GM12891 (cell line): ENCODE measurements around the gene IGFLR1.

Experiments used
- DNase-seq: peaks from one replicate; pipeline ENCODE4 v3.0.0; 2011; ENCODE audit warnings: low spot score; ENCODE audit not compliant: insufficient read length
- FAIRE-seq: peaks from 2 replicates; lab custom pipeline; 2011; peaks lifted over from hg19 to GRCh38; lab: Jason Lieb, UNC
- PAX5 ChIP-seq: IDR thresholded peaks from 2 replicates; pipeline ENCODE4 v1.6.1; 2011; ENCODE audit warnings: low read length, moderate library complexity, mild to moderate bottlenecking; ENCODE audit not compliant: insufficient read depth, severe bottlenecking
- POLR2A ChIP-seq: IDR thresholded peaks from 2 replicates; pipeline ENCODE4 v1.6.1; 2011; ENCODE audit warnings: low read depth, low read length, control low read depth
- POLR2AphosphoS5 ChIP-seq: IDR thresholded peaks from 2 replicates; pipeline ENCODE4 v1.6.1; 2011; ENCODE audit warnings: low read depth, low read length, control low read depth
- POU2F2 ChIP-seq: IDR thresholded peaks from 2 replicates; pipeline ENCODE4 v1.6.1; 2011; ENCODE audit warnings: low read depth, mild to moderate bottlenecking, control low read depth, low read length, moderate library complexity
- SPI1 ChIP-seq: IDR thresholded peaks from 2 replicates; pipeline ENCODE4 v1.6.1; 2011; ENCODE audit warnings: low read depth, low read length, control low read depth
- TAF1 ChIP-seq: IDR thresholded peaks from 2 replicates; pipeline ENCODE4 v1.6.1; 2011; ENCODE audit warnings: low read depth, low read length, control low read depth

The IGFLR1 gene

GRCh38 chr19:35768082-35768421 lies 25.8 kb upstream of the IGFLR1 start:
- no peak for FAIRE-seq
- TF ChIP-seq POLR2AphosphoS5: no peak
- TF ChIP-seq SPI1: no peak
- TF ChIP-seq POU2F2: no peak
- no peak for TF ChIP-seq PAX5
- TF ChIP-seq TAF1: no peak
- TF ChIP-seq POLR2A: no peak

GRCh38 chr19:35767288-35768081 lies 25.2 kb upstream of the IGFLR1 start:
- no peak for DNase-seq
- FAIRE-seq: no peak

More at GRCh38 chr19:35768082-35768421, 25.8 kb upstream of the IGFLR1 start:
- no peak for DNase-seq

DNA sequence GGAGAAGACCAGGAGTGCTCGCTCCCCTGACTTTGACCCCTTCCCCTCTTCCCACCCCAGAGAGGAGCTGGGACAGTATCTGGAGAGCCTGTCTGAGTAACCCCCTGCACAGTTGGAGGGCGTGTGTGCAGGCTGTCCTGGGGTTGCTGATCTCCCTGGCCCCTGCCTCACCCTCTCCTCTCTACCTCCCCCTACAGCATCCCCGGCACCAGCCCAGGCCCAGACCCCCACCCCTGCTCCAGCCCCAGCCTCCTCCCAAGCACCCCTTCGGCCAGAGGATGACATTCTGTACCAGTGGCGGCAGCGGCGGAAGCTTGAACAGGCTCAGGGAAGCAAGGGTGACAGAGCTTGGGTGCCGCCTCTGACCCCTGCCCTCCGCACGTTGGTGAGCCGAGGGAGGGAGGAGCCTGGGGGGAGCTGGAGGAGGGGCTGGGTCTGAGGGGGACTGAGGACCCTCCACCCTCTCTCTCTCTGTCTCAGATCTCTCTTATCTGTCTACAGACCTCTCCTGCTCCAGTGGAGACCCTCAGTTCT lies 24.4 kb upstream of the IGFLR1 start:
- FAIRE-seq (no peak), DNase-seq (no peak)
- TF ChIP-seq SPI1: no peak
- TF ChIP-seq POLR2A: 0 out of 2 replicates have a peak, but pooled peaks have one; percentile 24
- no peak for TF ChIP-seq POU2F2

More at GRCh38 chr19:35767288-35768081, 25.2 kb upstream of the IGFLR1 start:
- TF ChIP-seq TAF1 (no peak), POLR2AphosphoS5 (no peak), POLR2A (no peak)

GRCh38 chr19:35764432-35765315 lies 22.4 kb upstream of the IGFLR1 start:
- DNase-seq (no peak), FAIRE-seq (no peak)
- TF ChIP-seq SPI1 (no peak), POU2F2 (no peak), POLR2AphosphoS5 (no peak), TAF1 (no peak), POLR2A (no peak), PAX5 (no peak)

DNA sequence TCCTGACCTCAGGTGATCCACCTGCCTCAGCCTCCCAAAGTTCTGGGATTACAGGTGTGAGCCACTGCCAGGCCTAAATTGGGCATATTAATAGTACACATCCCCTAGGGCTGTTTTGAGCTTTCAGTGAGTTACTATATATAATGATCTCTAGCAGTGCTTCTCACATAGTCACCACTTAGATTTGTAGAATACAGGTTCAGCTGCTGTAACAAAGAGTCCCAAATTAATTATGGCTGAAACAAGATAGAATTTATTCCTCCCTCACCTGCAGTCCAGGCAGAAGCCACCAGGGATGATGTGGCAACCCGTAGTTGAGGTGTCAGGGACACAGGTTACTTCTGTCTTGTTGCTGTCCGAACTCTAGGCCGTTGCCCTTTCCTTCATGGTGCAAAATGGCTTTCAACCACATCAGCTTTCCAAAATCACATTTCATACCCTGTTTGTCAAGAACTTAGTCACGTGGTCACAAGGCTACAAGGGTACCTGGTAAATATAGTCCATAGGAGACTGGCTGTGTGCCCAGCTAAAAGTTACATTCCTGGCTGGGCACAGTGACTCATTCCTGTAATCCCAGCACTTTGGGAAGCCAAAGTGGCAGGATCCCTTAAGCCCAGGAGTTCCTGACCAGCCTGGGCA lies 18.6 kb upstream of the IGFLR1 start:
- DNase-seq (no peak), FAIRE-seq (no peak)
- TF ChIP-seq SPI1 (no peak), POLR2A (no peak), POU2F2 (no peak), POLR2AphosphoS5 (no peak), TAF1 (no peak), PAX5 (no peak)

DNA sequence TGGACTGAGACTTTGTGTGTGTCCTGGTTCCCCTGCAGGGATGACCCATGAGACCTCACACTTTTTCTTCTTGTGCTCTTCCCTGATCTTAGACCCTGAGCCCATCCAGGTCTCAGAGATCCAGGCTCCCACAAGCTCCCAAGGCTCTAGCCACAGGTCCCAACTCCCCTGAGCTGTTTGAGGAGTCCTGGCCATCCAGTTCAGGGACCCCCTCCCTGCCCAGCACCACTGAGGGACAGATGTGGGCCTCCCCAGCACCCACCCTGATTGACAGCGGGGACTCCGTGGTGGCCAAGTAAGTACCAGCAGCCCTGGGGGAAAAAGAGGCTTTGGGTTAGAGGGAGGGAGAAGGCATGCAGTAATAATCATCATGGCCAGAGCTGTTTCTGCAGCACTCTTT lies 17.4 kb upstream of the IGFLR1 start:
- FAIRE-seq (no peak), DNase-seq (no peak)
- TF ChIP-seq SPI1 (no peak), TAF1 (no peak), POU2F2 (no peak), POLR2A (no peak)

GRCh38 chr19:35757749-35758608 lies 15.7 kb upstream of the IGFLR1 start, which contains the start of gene PROSER3:
TSS of gene PROSER3 (plus strand) at chr19:35758176. CDS start at chr19:35758216, 40 bp downstream.
- DNase-seq: peak; percentile 96
- FAIRE-seq: peak; percentile 97
- TF ChIP-seq TAF1 (peak; percentile 80), POU2F2 (peak; percentile 53; the same call in 1 of the 2 replicates), SPI1 (no peak), POLR2AphosphoS5 (peak; percentile 86), POLR2A (peak; percentile 88), PAX5 (peak; percentile 3)

GRCh38 chr19:35757231-35757748 lies 15.0 kb upstream of the IGFLR1 start:
- TF ChIP-seq POU2F2: no peak
- TF ChIP-seq PAX5: no peak
- DNase-seq (no peak), FAIRE-seq (no peak)
